Vagina (tissue), 2 donors: ENCODE data around the gene ARHGEF5.
"Not testable (repeated sequence)": the region's sequence is repeated elsewhere in the genome, so short reads cannot be mapped to it uniquely, and the experiment has no call there.

Experiments used
- CTCF ChIP-seq, 3 experiments: fragments of 450-650 bp in 2 of 3; fragments of 200-600 bp in 1 of 3; sonication (generic) in 1 of 3; IDR thresholded peaks; one replicate each; pipeline ENCODE4 v1.5.1; 2017 to 2019; ENCODE audit warnings: antibody characterized with exemption in 3 of 3, mild to moderate bottlenecking in 2 of 3, moderate library complexity in 2 of 3
- POLR2A ChIP-seq, 2 donors: fragments of 450-650 bp; IDR thresholded peaks; one replicate each; pipeline ENCODE4 v1.6.1; 2017; ENCODE audit warnings: antibody characterized with exemption in 2 of 2, mild to moderate bottlenecking in 2 of 2, moderate library complexity in 2 of 2
- POLR2AphosphoS5 ChIP-seq, 2 donors: sonication (generic); formaldehyde crosslinking; IDR thresholded peaks; one replicate each; pipeline ENCODE4 v1.9.0; 2017; ENCODE audit warnings: antibody characterized with exemption in 2 of 2, mild to moderate bottlenecking in 2 of 2, low read depth in 1 of 2; ENCODE audit not compliant: insufficient read depth in 1 of 2

GRCh38 chr7:144348625-144349024, 6.6 kb upstream of the ARHGEF5 start:
- TF ChIP-seq CTCF (IDR thresholded peaks at IDR 0.05); POLR2A (IDR thresholded peaks at IDR 0.05); POLR2AphosphoS5 (IDR thresholded peaks at IDR 0.05; ENCODE audit: insufficient read depth in 1 of 2, low read depth in 1 of 2): not testable (repeated sequence)
